DMS53 (cell line): Measurements from ENCODE around the gene SORD.
A peak's percentile ranks its signal among the peaks of the same experiment; 100 is the strongest.
"Not testable (repeated sequence)": the region's sequence is repeated elsewhere in the genome, so short reads cannot be mapped to it uniquely, and the experiment has no call there.

Experiments
- DNase-seq: peaks from one replicate; lab custom pipeline; 2025; lab: John Stamatoyannopoulos, UW

SORD gene

GRCh38 chr15:45062301-45062700, 39.3 kb downstream of the SORD start:
- not testable (repeated sequence) for DNase-seq

- DNase-seq = peak; percentile 61
Observed at GRCh38 chr15:45064386-45064785, 41.4 kb downstream of the SORD start.

GRCh38 chr15:45069942-45070360, 47.0 kb downstream of the SORD start:
- not testable (repeated sequence) for DNase-seq

GRCh38 chr15:45073602-45074001, 50.6 kb downstream of the SORD start:
- DNase-seq = not testable (repeated sequence)

GRCh38 chr15:45075440-45076320, 52.7 kb downstream of the SORD start:
- DNase-seq = not testable (repeated sequence)

GRCh38 chr15:45077391-45077790, 54.4 kb downstream of the SORD start:
- not testable (repeated sequence) for DNase-seq

GRCh38 chr15:45079201-45079600, 56.2 kb downstream of the SORD start:
- DNase-seq = not testable (repeated sequence)

- not testable (repeated sequence) for DNase-seq
Observed at GRCh38 chr15:45079628-45080246, 56.7 kb downstream of the SORD start.

GRCh38 chr15:45080593-45080992, 57.6 kb downstream of the SORD start:
- not testable (repeated sequence) for DNase-seq

GRCh38 chr15:45082412-45082811, 59.4 kb downstream of the SORD start:
- not testable (repeated sequence) for DNase-seq

- DNase-seq = no peak
Observed at GRCh38 chr15:45083223-45083622, 60.2 kb downstream of the SORD start.

- no peak for DNase-seq
Observed at GRCh38 chr15:45084163-45084562, 61.2 kb downstream of the SORD start.

GRCh38 chr15:45087513-45087912, 64.5 kb downstream of the SORD start:
- DNase-seq = no peak

- DNase-seq = no peak
Observed at GRCh38 chr15:45088801-45089711, 66.1 kb downstream of the SORD start.

- no peak for DNase-seq
Observed at GRCh38 chr15:45089712-45090373, 66.8 kb downstream of the SORD start.

- DNase-seq = no peak
Observed at GRCh38 chr15:45091161-45091560, 68.2 kb downstream of the SORD start.

- no peak for DNase-seq
Observed at GRCh38 chr15:45091576-45091975, 68.6 kb downstream of the SORD start.

- no peak for DNase-seq
Observed at GRCh38 chr15:45093013-45093412, 70.0 kb downstream of the SORD start.

GRCh38 chr15:45093622-45094357, 70.8 kb downstream of the SORD start:
- no peak for DNase-seq

- no peak for DNase-seq
Observed at GRCh38 chr15:45094358-45094730, 71.3 kb downstream of the SORD start.

GRCh38 chr15:45095661-45096060, 72.7 kb downstream of the SORD start:
- no peak for DNase-seq
